B cell (primary cell): ENCODE results near the gene GH2.
"Not testable (repeated sequence)": the region's sequence is repeated elsewhere in the genome, so short reads cannot be mapped to it uniquely, and the experiment has no call there.

Experiments
- CTCF ChIP-seq: fragments of 200-600 bp; IDR thresholded peaks from one replicate; pipeline ENCODE4 v1.8.0; 2022; ENCODE audit warnings: antibody characterized with exemption, mild to moderate bottlenecking
- EZH2 ChIP-seq: IDR thresholded peaks from 2 replicates; pipeline ENCODE4 v1.6.1; 2012; ENCODE audit warnings: borderline replicate concordance, low read depth, mild to moderate bottlenecking, moderate library complexity, low read length; ENCODE audit not compliant: insufficient read depth, poor library complexity, severe bottlenecking

GRCh38 chr17:63898899-63899798, 17.4 kb upstream of the GH2 start:
- not testable (repeated sequence) for TF ChIP-seq CTCF, EZH2
